H1 (cell line): ENCODE data around the gene ADGRG1. TPM values are rescaled to one million over a fixed set of nuclear protein-coding genes. Genes with fewer than 3 reads are reported as not detected.

Experiments used
- CTCF ChIA-PET: fragments of 300-600 bp; sonication (Branson Sonifier 250); formaldehyde crosslinking; loops from one replicate; lab custom pipeline; 2021; ENCODE audit not compliant: partially characterized antibody; lab: Charles Lee
- POLR2A ChIA-PET: fragments of 300-600 bp; sonication (Branson Sonifier 250); formaldehyde crosslinking; loops from one replicate; lab custom pipeline; 2021; ENCODE audit warnings: inconsistent platforms; ENCODE audit not compliant: partially characterized antibody; lab: Charles Lee
- DNase-seq, 2 experiments: peaks; one replicate each; pipeline versions ENCODE4 v3.0.0 to v3.0.0-alpha.2; 2010 to 2022; ENCODE audit warnings: low spot score in 2 of 2, low read depth in 1 of 2, mixed read lengths in 1 of 2
- FAIRE-seq: peaks from 2 replicates; lab custom pipeline; 2011; peaks lifted over from hg19 to GRCh38; lab: Jason Lieb, UNC
- H2AFZ ChIP-seq: 2 replicates; pipeline ENCODE4 v1.8.1; 2012; ENCODE audit warnings: low read length, inconsistent platforms
- H2AK5ac ChIP-seq: 2 replicates; pipeline ENCODE4 v1.6.1; 2013; ENCODE audit warnings: low read depth, low read length
- H2BK120ac ChIP-seq: replicated peaks from 2 replicates; pipeline ENCODE3; 2013; ENCODE audit warnings: low read depth, low read length, inconsistent platforms
- H2BK12ac ChIP-seq: 2 replicates; pipeline ENCODE4 v1.6.1; 2013; ENCODE audit warnings: low read depth, low read length
- H2BK15ac ChIP-seq: 2 replicates; pipeline ENCODE4 v1.6.1; 2013; ENCODE audit warnings: low read length
- H2BK20ac ChIP-seq: 2 replicates; pipeline ENCODE4 v1.6.1; 2013; ENCODE audit warnings: low read length
- H2BK5ac ChIP-seq: 2 replicates; pipeline ENCODE4 v1.6.1; 2013; ENCODE audit warnings: low read depth, low read length
- H3K14ac ChIP-seq: 2 replicates; pipeline ENCODE4 v1.6.1; 2013; ENCODE audit warnings: inconsistent platforms; ENCODE audit not compliant: insufficient read length
- H3K18ac ChIP-seq: 2 replicates; pipeline ENCODE4 v1.6.1; 2013; ENCODE audit warnings: low read length; ENCODE audit errors: extremely low read depth
- H3K23ac ChIP-seq: 2 replicates; pipeline ENCODE4 v1.6.1; 2013; ENCODE audit warnings: inconsistent platforms; ENCODE audit not compliant: insufficient read length
- H3K23me2 ChIP-seq: 2 replicates; pipeline ENCODE4 v1.6.1; 2013; ENCODE audit warnings: low read depth, low read length
- H3K27ac ChIP-seq: 2 replicates; pipeline ENCODE4 v1.6.1; 2011; ENCODE audit warnings: low read depth, low read length, inconsistent platforms
- H3K27me3 ChIP-seq, 4 experiments: replicated peaks in 1 of 4; 1 replicate in 1 of 4; 2 replicates in 3 of 4; pipeline versions ENCODE4 v1.6.1 to v1.8.1; 2011 to 2013; ENCODE audit warnings: low read length in 3 of 4, mild to moderate bottlenecking in 3 of 4, inconsistent platforms in 2 of 4, mixed read lengths in 2 of 4, moderate library complexity in 1 of 4; ENCODE audit not compliant: control insufficient read depth in 3 of 4, insufficient read depth in 3 of 4; ENCODE audit errors: extremely low read depth in 1 of 4
- H3K36me3 ChIP-seq, 4 experiments: 2 replicates each; pipeline versions ENCODE4 v1.6.1 to v1.8.1; 2011 to 2013; ENCODE audit warnings: mild to moderate bottlenecking in 4 of 4, low read length in 3 of 4, moderate library complexity in 2 of 4, control low read depth in 1 of 4, inconsistent platforms in 1 of 4; ENCODE audit not compliant: insufficient read depth in 4 of 4, control insufficient read depth in 2 of 4
- H3K4ac ChIP-seq: replicated peaks from 2 replicates; pipeline ENCODE3; 2013; ENCODE audit warnings: low read length, low read depth, mixed read lengths, inconsistent platforms; ENCODE audit not compliant: insufficient read length
- H3K4me1 ChIP-seq, 4 experiments: replicated peaks in 1 of 4; 1 replicate in 1 of 4; 2 replicates in 3 of 4; pipeline versions ENCODE4 v1.6.1 to v1.8.1; 2011 to 2013; ENCODE audit warnings: low read length in 3 of 4, inconsistent platforms in 2 of 4, mixed read lengths in 1 of 4; ENCODE audit not compliant: insufficient read depth in 4 of 4, control insufficient read depth in 3 of 4
- H3K4me2 ChIP-seq, 2 experiments: 2 replicates each; pipeline versions ENCODE4 v1.6.1 to v1.8.1; 2011 to 2013; ENCODE audit warnings: low read depth in 2 of 2, low read length in 2 of 2, control low read depth in 1 of 2, inconsistent platforms in 1 of 2, mild to moderate bottlenecking in 1 of 2; ENCODE audit not compliant: insufficient read depth in 1 of 2
- H3K4me3 ChIP-seq, 4 experiments: fragments of 200-600, 300-600 bp in 1 of 4; sonication (generic), shearing (Covaris generic), sonication (Bioruptor Twin) in 1 of 4; 2 replicates each; pipeline versions ENCODE4 v1.5.1 to v1.8.1; 2011 to 2016; ENCODE audit warnings: low read length in 4 of 4, low read depth in 3 of 4, control low read depth in 2 of 4, inconsistent platforms in 2 of 4, mild to moderate bottlenecking in 2 of 4, mixed read lengths in 1 of 4, moderate library complexity in 1 of 4; ENCODE audit not compliant: insufficient read depth in 2 of 4; ENCODE audit errors: extremely low read depth in 1 of 4
- H3K56ac ChIP-seq: replicated peaks from 2 replicates; pipeline ENCODE3; 2013; ENCODE audit warnings: low read depth, mild to moderate bottlenecking, mixed read lengths, low read length, inconsistent platforms; ENCODE audit not compliant: insufficient read length
- H3K79me1 ChIP-seq: 2 replicates; pipeline ENCODE4 v1.6.1; 2013; ENCODE audit warnings: low read depth, low read length, control low read depth
- H3K79me2 ChIP-seq, 2 experiments: 2 replicates each; pipeline versions ENCODE4 v1.6.1 to v1.8.1; 2012 to 2013; ENCODE audit warnings: low read length in 2 of 2, mild to moderate bottlenecking in 2 of 2, inconsistent platforms in 1 of 2; ENCODE audit not compliant: insufficient read depth in 2 of 2, control insufficient read depth in 1 of 2
- H3K9ac ChIP-seq, 4 experiments: replicated peaks in 1 of 4; 1 replicate in 1 of 4; 2 replicates in 3 of 4; pipeline versions ENCODE4 v1.6.1 to v1.8.1; 2011 to 2013; ENCODE audit warnings: low read depth in 3 of 4, low read length in 3 of 4, control low read depth in 2 of 4, mild to moderate bottlenecking in 2 of 4, moderate library complexity in 2 of 4, inconsistent platforms in 1 of 4; ENCODE audit errors: extremely low read depth in 1 of 4
- H3K9me3 ChIP-seq, 2 experiments: 2 replicates each; pipeline versions ENCODE4 v1.6.1 to v1.8.1; 2012 to 2013; ENCODE audit warnings: mild to moderate bottlenecking in 2 of 2, moderate library complexity in 2 of 2, control low read depth in 1 of 2, inconsistent platforms in 1 of 2, low read depth in 1 of 2, low read length in 1 of 2, mixed read lengths in 1 of 2; ENCODE audit not compliant: insufficient read depth in 2 of 2
- H4K20me1 ChIP-seq, 2 experiments: replicated peaks in 1 of 2; 2 replicates each; pipeline versions ENCODE3 to v1.8.1; 2011 to 2013; ENCODE audit warnings: inconsistent platforms in 2 of 2, low read length in 2 of 2, mild to moderate bottlenecking in 1 of 2; ENCODE audit not compliant: insufficient read depth in 2 of 2, control insufficient read depth in 1 of 2
- H4K5ac ChIP-seq: 2 replicates; pipeline ENCODE4 v1.6.1; 2013; ENCODE audit warnings: low read length, low read depth, mixed read lengths, inconsistent platforms; ENCODE audit not compliant: insufficient read length
- H4K8ac ChIP-seq: 2 replicates; pipeline ENCODE4 v1.8.0; 2013; ENCODE audit warnings: mild to moderate bottlenecking, moderate library complexity, low read length, inconsistent platforms; ENCODE audit not compliant: insufficient read depth; ENCODE audit errors: extremely low read depth
- H4K91ac ChIP-seq: replicated peaks from 2 replicates; pipeline ENCODE3; 2013; ENCODE audit warnings: low read length, mixed read lengths, inconsistent platforms; ENCODE audit not compliant: insufficient read length
- BRCA1 ChIP-seq: IDR thresholded peaks from 2 replicates; pipeline ENCODE4 v1.6.1; 2012; ENCODE audit warnings: low read depth, low read length, improper control_type of control experiment
- CBX5 ChIP-seq: fragments of 300-800, 300-1000 bp; sonication (generic); IDR thresholded peaks from 2 replicates; pipeline ENCODE4 v1.7.1; 2016; ENCODE audit warnings: antibody characterized with exemption, low read length, low read depth
- CHD1 ChIP-seq: IDR thresholded peaks from 2 replicates; pipeline ENCODE4 v1.6.1; 2012; ENCODE audit warnings: low read depth, low read length, improper control_type of control experiment
- EZH2 ChIP-seq: fragments of 200-600 bp; sonication (generic); IDR thresholded peaks from 2 replicates; pipeline ENCODE4 v1.7.1; 2012; ENCODE audit warnings: low read depth, mild to moderate bottlenecking, moderate library complexity, low read length, inconsistent platforms; ENCODE audit not compliant: severe bottlenecking
- MAX ChIP-seq: IDR thresholded peaks from 2 replicates; pipeline ENCODE4 v1.6.1; 2012; ENCODE audit warnings: inconsistent platforms
- SP1 ChIP-seq: IDR thresholded peaks from 2 replicates; pipeline ENCODE4 v1.6.1; 2011; ENCODE audit warnings: low read depth, low read length
- TCF12 ChIP-seq: IDR thresholded peaks from 2 replicates; pipeline ENCODE4 v1.6.1; 2011; ENCODE audit warnings: low read depth, mild to moderate bottlenecking, low read length
- ZNF274 ChIP-seq: IDR thresholded peaks from 2 replicates; pipeline ENCODE4 v1.7.0; 2012; ENCODE audit warnings: low read length, borderline replicate concordance; ENCODE audit errors: extremely low read depth
- WGBS, 2 experiments: shearing (Covaris generic) in 1 of 2; methylation state at CpG; one replicate each; pipeline versions ENCODE4 v1.1.6 to v1.1.7; 2013 to 2015; ENCODE audit warnings: low lambda C conversion rate in 2 of 2, mixed read lengths in 2 of 2, inconsistent platforms in 1 of 2, low coverage in 1 of 2, missing lambda C conversion rate in 1 of 2; ENCODE audit not compliant: insufficient replicate concordance in 2 of 2, insufficient coverage in 1 of 2, insufficient read length in 1 of 2; ENCODE audit errors: extremely low coverage in 1 of 2, missing lambda C conversion rate in 1 of 2; 5-methylcytosine and 5-hydroxymethylcytosine counted together
- polyA plus RNA-seq, 7 experiments: library from polyadenylated mRNA; depleted of rRNA in 3 of 7; stranded (reverse) in 5 of 7; unstranded in 2 of 7; fragments of >200 nt in 5 of 7; fragments of 200-250 nt in 2 of 7; gene quantifications; 1 replicate in 5 of 7; 2 replicates in 1 of 7; 4 replicates in 1 of 7; pipeline versions ENCODE4 v1.2.1 to v1.2.3, GENCODE V29; 2011 to 2013; ENCODE audit warnings: missing spikeins in 2 of 7, mixed read lengths in 2 of 7
- total RNA-seq: library from RNA; stranded (reverse); fragmentation: NEBNext Ultra II Directional; extraction: Animal tissue kit (Norgen Biotek cat#: 25700); gene quantifications from 2 replicates; pipeline ENCODE4 v1.2.1, GENCODE V29; 2021

The ADGRG1 gene
- total and polyA plus RNA-seq, 2 of the 8 experiments (the other 6 are each of a cell fraction or from before 2014, with no cell fraction given), result 1.3 to 2.6 TPM

- Histone ChIP-seq H3K4me1 (peaks cover 0 to 4% (median 0%) of the 10 kb centered on the region in 4 experiments; a peak in 3 of 7 replicates), H3K4me3 (no peak overlapping the region), H3K9ac (no peak overlapping the region; a peak in 1 of 7 replicates), H2AK5ac (0 out of 2 replicates have a peak overlapping the region, but pooled peaks have one; percentile 9), H4K8ac (peak overlapping the region; percentile 0; the same call in 1 of the 2 replicates), H3K9me3 (no peaks in the 10 kb centered on the region), H4K5ac (no peak overlapping the region), H3K4me2 (no peak overlapping the region), H3K4ac (no peak overlapping the region), H2BK20ac (no peak overlapping the region), H4K91ac (no peak overlapping the region), H2BK12ac (0 out of 2 replicates have a peak overlapping the region, but pooled peaks have one; percentile 50), H2BK15ac (no peak overlapping the region), H3K18ac (no peak overlapping the region), H3K23ac (no peak overlapping the region), H3K79me1 (no peaks in the 10 kb centered on the region), H3K56ac (no peak overlapping the region), H4K20me1 (no peaks in the 10 kb centered on the region), H2AFZ (no peak overlapping the region), H3K27ac (no peak overlapping the region), H3K27me3 (no peaks in the 10 kb centered on the region), H3K36me3 (no peaks in the 10 kb centered on the region), H3K14ac (no peak overlapping the region), H2BK5ac (peak overlapping the region; percentile 60; the same call in 1 of the 2 replicates), H3K23me2 (no peaks in the 10 kb centered on the region), H3K79me2 (no peaks in the 10 kb centered on the region), H2BK120ac (no peak overlapping the region)
- FAIRE-seq, result no peak
- TF ChIP-seq TCF12 (no peak), EZH2 (no peak), CBX5 (no peak), ZNF274 (no peak), SP1 (no peak), MAX (no peak), BRCA1 (no peak), CHD1 (no peak)
- 89% methylated on average over 20 of the region's 20 CpGs; no CpG with 5 or more reads in 1 of the 2 experiments for WGBS, 2 experiments
- DNase-seq, result no peak
- ChIA-PET POLR2A (no interaction called here), CTCF (interaction anchor here (0.6 to 6.7 kb wide), 14 partner anchors 8 to 309 kb away, joined by 3 to 47 read pairs (median 8); no protein-coding TSS in a partner anchor)
Measured at GRCh38 chr16:57668630-57669475, 40.4 kb downstream of the ADGRG1 start.
